ENCODE data around the gene EPS15.

DNA sequence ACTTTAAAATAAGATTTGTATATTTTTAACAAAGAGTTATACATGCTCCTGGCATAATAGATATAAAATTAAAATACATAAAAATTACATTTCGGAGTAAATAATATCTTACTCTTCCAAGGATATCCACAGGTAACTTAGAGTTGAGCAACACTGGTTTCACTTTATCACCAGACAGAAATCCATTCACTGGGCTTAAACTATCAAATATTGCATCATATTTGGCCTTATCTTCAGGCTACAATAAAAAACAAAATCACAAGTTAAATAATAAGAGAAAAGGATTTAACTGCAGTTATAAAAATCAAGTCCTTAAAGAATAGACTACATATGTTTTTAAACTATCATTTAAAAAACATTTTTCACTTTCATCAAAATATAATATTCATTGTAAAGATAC lies 55.5 kb downstream of the EPS15 start:
- no peak for TF ChIP-seq JUNB (IDR thresholded peaks at IDR 0.05; ENCODE audit: unreplicated experiment)
- TF ChIP-seq, protein P1, sequence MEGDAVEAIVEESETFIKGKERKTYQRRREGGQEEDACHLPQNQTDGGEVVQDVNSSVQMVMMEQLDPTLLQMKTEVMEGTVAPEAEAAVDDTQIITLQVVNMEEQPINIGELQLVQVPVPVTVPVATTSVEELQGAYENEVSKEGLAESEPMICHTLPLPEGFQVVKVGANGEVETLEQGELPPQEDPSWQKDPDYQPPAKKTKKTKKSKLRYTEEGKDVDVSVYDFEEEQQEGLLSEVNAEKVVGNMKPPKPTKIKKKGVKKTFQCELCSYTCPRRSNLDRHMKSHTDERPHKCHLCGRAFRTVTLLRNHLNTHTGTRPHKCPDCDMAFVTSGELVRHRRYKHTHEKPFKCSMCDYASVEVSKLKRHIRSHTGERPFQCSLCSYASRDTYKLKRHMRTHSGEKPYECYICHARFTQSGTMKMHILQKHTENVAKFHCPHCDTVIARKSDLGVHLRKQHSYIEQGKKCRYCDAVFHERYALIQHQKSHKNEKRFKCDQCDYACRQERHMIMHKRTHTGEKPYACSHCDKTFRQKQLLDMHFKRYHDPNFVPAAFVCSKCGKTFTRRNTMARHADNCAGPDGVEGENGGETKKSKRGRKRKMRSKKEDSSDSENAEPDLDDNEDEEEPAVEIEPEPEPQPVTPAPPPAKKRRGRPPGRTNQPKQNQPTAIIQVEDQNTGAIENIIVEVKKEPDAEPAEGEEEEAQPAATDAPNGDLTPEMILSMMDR (conservative IDR thresholded peaks at IDR 0.05; ENCODE audit: low read depth in 2 of 2) = no peak
- TF ChIP-seq, protein P2, sequence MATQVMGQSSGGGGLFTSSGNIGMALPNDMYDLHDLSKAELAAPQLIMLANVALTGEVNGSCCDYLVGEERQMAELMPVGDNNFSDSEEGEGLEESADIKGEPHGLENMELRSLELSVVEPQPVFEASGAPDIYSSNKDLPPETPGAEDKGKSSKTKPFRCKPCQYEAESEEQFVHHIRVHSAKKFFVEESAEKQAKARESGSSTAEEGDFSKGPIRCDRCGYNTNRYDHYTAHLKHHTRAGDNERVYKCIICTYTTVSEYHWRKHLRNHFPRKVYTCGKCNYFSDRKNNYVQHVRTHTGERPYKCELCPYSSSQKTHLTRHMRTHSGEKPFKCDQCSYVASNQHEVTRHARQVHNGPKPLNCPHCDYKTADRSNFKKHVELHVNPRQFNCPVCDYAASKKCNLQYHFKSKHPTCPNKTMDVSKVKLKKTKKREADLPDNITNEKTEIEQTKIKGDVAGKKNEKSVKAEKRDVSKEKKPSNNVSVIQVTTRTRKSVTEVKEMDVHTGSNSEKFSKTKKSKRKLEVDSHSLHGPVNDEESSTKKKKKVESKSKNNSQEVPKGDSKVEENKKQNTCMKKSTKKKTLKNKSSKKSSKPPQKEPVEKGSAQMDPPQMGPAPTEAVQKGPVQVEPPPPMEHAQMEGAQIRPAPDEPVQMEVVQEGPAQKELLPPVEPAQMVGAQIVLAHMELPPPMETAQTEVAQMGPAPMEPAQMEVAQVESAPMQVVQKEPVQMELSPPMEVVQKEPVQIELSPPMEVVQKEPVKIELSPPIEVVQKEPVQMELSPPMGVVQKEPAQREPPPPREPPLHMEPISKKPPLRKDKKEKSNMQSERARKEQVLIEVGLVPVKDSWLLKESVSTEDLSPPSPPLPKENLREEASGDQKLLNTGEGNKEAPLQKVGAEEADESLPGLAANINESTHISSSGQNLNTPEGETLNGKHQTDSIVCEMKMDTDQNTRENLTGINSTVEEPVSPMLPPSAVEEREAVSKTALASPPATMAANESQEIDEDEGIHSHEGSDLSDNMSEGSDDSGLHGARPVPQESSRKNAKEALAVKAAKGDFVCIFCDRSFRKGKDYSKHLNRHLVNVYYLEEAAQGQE (IDR thresholded peaks at IDR 0.05; ENCODE audit: unreplicated experiment) = no peak
